Globus pallidus (tissue), 1 donor: ENCODE measurements around the gene C1orf105.

Experiments
- DNase-seq: peaks from one replicate; pipeline ENCODE4 v3.0.0-alpha.2; 2015; ENCODE audit warnings: low spot score

Gene C1orf105

DNA sequence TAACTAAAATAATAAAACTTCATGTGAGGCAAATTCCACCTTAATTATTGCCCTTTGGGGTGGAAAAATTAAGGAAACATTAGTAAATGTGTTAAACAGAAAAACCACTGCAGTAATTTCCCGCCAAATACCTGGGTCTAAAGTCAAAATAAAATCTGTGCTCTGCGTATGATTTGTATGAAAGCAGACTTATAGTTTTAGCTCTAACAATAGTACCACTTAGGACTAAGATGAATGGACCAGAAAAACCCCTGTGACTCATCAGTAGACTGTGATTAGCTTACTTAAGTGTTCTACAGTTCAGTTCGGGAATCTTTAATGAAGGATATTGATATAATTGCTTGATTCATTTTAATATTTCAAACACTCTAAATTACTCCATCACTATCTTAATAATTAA lies 23.3 kb upstream of the C1orf105 start:
- peak; percentile 41 for DNase-seq

DNA sequence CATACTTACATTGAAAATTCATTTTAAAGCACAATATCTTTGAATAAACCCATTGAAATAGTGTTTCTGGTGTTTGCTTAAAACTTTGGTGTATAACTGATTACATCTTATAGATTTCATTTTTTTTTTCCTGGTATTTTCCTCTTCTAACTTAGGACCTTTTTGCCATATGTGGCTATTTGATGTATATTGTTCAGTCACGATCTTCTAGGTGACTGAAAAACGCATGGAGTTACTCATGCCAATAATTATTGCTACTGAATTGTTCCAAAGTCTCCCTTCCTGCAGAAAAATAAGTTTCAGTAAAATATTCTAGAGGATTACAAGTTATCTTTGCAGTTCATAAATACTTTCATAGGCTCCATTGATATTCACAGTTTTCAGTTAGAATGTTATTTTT lies 22.9 kb upstream of the C1orf105 start:
- no peak for DNase-seq

DNA sequence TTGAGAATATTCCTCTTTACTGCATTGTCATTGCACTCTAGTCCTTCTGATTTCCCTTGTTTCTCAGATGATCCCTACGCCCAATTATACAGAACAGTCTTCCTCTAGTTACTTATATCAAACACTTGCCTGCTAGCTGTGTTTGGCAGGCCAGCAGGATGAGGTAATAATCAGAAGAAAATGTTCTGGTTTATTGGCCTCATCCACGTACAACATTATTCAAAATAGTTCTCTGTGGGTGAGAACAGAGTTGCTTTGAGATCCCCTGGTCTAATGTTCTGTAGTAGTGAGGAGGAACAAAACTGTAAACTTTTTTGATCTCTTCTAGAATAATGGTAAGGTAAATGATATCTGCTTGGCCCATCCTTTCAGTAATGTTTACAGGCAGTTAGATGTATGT lies 22.3 kb upstream of the C1orf105 start:
- DNase-seq = peak; percentile 36

DNA sequence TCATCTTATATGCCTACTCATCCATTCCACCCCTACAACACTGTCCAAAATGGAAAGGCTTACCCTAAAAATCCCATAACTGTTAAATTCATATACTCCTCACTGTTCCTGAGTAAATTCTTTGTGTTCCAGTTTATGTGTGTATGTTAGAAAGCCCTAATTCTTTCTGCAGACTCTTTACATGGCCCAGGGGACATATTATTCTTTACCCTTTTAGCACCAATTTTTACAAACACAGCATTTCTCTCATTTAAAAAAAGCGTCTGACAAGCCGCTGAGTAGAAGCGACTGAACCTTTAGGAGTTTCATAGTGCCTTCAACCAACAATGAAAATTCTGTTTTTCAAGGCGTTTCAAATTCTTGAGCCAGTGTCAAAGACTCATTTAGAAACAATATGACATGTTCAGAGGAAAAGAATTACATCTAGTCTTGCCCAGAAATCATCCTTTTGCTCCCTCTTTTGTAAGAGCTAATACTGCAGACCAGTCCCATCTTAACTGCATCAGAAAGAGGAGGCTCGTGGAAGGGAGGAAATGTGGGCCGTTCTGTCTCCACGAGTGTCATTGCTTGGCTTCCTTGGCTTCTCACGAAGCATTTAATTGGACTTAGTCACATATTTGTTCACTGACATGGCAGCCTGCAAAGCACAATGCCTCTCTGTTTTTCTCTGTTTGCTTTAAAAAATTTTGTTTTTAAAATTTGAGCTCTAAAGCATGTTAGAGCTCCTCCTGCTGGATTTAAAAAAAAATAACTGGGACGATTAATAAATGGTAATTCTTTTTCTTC lies 21.3 kb upstream of the C1orf105 start:
- peak; percentile 90 for DNase-seq

DNA sequence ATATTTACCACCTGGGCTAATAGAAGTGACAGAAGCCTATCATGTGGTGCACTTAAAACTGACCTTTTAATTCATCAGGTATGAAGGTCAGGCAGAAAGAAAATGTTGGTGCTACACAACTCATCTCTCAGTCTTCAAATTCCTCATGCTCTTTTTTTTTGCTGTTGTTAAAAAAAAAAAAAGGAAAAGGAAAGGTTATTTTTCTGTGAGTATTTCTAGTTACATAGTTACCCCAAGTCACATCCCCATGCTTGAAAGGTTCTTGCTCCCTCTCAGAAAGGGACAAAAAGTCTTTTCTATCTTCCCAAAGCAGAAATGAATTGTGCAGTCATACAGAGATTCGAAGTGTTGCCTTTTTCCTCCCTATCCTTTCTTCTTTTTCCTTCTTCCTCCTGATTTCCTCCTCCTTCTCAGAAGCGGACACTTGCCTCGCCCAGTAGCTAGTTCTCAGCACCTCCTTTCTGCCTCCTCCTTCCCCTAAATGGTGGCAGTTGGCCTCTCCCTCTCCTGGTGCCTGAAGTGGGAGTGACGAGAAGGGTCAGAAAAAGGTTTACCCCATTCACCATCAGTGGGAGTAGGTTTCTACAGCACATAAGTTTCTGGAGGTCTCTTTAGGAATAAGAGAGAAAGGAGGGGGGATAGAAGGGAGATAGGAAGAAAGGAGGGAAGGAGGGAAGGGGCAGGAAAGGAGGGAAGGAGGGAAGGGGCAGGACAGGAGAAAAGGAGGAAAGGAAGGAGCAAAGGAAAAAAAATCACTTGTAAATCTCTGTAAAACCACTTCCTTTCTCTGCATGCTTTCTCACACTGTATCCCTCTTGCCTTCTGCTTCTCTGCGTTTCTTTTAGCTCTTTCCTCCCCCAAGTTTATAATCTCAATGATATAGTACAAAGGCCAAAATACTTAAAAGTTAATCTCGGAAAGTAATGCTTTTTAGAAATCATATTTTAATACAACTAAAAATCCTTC lies 20.4 kb upstream of the C1orf105 start:
- no peak for DNase-seq

DNA sequence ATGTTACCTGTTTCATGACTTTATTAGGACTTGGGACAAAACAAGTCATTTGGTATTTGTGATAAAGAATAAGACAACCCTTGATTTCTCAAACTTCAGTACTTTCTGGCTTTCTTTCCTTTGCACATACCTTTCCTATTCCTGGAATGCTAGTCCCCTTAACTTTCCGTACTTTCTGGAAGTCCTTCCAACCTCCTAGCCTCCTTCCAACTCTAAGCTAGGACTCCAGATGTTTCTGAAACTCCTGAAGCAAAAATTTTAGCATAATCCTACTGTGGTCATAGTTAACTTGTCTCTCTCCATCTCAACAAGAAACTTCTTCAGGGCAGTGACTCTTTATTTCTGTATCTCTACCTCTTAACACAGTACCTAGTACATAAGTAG lies 19.8 kb upstream of the C1orf105 start:
- no peak for DNase-seq

DNA sequence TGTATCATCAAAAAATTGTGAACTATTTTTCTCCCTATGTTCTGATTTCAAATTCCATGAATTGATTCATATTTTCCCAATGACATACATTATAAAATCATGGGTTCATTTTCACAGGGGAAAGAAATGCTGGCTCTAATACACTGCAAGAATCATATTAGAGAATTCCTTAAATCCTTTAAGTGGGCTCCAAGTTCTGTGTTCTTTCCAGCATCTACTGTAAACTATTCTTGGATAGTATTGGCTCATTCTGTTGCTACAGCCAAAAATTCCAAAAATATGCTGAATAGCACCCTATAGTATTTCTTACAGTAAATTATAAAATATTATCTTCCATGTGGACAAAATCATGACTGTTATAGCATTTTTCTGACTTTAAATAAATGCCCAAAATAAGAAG lies 19.0 kb upstream of the C1orf105 start:
- no peak for DNase-seq

DNA sequence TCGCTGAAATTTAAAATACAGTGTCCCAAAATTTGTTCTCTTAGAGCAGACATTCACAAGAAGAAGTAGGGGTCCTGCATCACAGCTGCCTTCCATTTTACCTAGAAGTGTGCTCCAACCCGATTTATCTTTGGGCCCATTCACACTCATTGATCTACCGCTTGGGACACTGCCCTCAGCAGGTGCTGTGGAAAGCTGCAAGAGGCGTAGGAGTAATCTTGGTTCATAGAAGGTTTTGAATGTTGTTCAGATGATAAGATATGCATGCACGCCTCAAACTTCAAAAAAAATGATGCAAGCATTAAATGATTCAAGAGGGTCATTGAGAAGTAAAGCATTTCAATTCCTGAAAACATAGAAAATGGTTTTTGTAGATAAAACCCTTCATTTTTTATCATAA lies 18.6 kb upstream of the C1orf105 start:
- no peak for DNase-seq

DNA sequence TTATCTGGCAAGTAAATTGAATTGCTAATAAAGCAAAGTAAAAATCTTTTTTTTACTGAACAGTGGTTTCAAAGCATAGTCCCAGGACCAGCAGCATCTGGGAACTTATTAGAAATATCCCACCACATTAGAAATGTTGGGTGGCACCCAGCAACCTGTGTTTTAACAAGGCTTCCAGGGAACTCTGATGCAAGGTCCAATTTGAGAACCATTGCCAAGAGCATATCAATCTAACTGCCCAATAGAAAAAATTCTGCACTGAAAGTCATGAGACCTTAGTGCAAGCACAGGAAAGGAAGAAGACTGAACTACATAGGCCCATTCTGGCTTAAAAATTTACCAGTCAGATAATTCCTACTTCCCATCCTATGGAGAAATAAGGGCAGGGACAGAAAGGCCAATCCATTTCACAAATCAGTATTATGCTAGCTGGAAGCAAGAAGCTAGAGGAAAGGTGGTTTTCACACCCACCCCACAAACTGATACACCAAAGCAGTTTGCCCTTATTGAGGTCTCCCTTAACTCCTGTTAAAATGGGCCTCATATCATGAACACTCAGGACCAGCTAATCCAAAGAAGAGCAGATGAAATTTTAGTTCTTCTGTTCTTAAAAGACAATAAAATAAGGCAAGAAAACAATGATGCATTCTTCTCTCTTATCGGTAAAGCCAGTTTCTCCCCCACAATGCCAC lies 17.5 kb upstream of the C1orf105 start:
- no peak for DNase-seq

DNA sequence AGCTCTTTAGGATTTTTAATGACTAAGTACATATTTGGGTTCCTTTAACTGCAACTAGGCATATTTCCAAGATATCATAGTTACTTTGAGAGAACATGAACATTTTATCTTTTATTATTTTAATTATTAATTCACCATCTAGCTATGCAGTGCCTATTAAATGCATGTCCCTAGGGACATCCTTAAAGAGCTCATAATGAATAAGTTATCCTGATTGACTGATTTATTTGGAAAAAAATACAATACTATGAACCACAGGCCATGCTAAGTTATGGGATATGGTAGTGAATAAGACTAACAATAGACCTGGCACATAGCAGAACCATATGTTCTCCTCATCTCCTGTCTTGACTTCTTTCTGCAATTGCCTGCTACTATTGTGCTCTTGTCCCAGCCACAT lies 16.4 kb upstream of the C1orf105 start:
- no peak for DNase-seq

DNA sequence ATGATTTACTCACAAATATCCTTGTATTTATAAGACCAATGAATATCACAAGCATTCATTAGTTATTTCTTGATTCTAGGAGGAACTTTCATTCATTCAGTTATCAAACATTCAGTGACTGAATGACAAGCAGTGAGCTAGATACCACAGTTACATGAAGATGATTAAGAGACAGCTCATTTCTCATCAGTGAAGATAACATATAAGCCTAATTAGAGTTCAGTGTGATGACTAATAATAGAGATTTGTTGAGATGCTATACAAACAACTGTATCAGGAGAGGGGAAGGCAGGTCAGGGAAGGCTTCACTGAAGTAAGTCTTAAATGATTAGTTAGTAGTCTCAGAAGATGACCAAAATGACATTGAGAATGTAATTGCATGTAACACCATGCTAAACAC lies 14.6 kb upstream of the C1orf105 start:
- no peak for DNase-seq

DNA sequence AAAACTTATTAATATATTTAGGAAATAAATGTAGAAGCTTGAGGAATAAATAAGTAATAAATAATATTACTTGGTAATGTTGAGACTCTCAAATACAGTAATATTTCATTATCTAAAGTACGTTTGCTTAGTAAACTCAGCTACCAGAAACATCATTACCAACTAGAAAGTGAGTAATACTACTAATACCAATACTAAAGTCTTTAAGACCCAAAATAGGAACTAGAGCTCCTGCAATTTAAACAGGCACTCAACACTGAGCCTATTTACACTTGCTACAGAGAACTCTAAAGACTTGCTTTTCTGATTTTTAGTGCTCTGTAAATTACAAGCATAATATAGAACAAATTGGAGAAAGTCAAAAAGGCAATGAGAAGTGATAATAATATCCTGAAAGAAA lies 13.5 kb upstream of the C1orf105 start:
- no peak for DNase-seq

DNA sequence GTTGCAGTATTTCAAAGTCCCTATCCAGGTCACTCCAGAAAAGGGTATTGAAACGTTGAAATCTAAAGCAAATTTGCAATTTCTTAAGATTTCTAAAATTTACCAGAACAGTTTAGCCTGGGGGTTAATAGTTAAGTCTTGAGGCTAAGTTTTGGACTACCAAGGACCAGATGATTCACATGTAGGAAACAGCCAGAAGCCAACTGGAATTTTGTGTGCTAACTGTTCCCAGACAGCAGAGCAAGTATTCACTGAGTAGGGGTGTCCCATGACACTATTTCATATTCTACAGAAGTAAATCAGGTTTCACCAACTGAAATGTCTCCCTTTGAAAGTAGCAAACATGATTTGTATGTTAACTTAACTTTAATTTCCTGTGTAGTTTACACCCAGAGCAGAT lies 11.5 kb upstream of the C1orf105 start:
- DNase-seq = no peak

DNA sequence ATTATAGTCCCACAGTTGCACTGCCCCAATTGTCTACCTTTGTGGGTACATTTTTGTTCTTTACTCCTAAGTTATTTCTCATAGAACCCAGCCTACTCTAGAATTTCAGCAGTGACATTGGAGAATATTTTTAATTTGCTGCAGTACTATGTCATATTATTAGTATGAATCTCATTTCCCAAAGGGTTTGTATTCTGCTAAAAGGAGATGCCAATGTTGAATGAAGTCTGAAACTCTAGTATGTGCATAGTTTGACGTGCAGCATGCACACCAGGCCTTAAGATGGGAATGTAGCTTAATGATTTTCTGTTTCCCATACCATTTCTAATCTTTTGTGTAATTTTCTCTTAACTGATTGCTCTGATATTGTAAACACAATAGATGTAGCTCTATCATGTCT lies 10.5 kb upstream of the C1orf105 start:
- DNase-seq = no peak

DNA sequence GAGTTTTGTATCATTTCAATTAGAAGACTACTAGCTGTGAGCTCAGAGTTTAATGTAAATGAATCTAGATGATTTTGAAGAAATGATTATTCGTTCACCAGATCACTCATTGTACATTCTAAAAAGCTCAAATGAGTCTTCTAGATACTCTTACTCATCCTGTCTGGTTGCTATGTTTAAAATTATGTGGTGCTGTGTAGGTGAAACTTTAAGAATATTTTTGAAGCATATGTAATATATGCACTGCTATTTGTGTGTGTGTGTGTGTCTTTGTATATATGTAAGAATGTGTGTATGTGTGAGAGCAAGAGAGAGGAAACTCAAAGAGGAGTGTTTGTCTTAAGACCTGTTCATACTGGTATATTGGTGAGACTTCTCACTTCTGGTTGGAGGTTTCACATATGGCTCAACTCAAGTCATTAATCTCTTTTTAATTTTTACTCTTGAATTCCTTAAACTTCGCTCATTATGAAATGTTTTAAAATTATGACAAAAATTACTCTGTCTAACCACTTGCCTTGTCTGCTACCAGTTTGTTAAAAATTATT lies 8.6 kb upstream of the C1orf105 start:
- no peak for DNase-seq

DNA sequence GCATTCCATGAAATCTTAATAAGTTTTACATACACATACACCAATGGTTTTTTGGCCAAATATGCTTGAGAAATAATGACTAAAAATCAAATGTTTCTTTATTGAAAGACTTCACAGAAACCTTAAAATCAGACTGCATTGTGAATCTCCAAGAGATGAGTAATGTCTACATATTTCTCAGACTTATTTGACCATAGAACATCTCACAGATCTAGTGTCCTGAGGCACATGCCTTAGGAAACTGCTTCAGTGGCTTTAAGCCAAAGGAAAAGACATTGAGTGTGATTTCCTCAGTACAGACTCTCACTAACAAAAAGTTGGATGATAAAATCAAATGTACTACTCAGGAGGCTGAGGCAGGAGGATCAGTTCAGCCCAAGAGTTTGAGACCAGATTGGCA lies 6.2 kb upstream of the C1orf105 start:
- DNase-seq = no peak

DNA sequence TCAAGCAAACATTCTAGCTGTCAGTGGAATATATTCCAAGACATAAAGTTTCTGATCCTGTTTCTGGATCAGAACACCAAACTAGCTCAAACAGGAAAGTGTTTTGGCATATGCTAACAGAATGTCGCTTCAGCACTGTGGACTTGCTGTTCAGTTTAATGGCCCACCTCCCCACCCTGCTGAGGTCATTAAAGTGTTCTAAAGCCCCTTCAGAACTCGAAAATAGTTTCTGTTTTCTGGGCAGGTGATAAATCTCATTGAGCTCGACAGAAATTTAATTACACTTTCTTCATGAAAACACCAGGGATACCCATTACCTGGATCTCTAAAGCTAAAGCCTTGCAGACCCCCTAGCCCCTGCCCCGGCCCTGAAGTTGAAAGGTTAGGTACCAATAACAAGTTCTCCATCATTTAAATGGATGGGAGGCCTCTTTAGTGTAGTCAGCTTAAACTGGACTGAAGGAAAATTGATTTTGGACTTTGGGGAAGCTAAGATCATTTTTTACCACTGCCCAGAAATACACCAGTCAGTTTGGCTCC lies 3.9 kb upstream of the C1orf105 start:
- DNase-seq = no peak

DNA sequence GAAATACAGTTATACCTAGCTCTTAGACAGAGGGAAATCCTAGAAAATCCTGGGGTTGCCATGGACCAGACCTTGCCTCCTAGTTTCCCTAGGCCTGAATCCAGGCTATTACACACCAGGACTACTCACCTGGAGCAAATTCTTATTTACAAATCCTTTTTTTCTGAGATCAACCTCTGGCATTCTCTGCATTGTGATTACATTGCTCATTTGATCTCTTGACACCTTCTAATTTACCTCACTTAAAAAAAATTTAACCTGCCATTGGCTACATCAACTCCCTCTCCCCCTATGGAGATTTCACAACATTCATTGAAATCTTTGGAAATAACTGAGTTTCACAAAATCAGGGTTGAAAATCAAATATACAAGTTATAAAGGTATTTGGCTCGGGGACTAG lies 2.9 kb upstream of the C1orf105 start:
- DNase-seq = no peak

DNA sequence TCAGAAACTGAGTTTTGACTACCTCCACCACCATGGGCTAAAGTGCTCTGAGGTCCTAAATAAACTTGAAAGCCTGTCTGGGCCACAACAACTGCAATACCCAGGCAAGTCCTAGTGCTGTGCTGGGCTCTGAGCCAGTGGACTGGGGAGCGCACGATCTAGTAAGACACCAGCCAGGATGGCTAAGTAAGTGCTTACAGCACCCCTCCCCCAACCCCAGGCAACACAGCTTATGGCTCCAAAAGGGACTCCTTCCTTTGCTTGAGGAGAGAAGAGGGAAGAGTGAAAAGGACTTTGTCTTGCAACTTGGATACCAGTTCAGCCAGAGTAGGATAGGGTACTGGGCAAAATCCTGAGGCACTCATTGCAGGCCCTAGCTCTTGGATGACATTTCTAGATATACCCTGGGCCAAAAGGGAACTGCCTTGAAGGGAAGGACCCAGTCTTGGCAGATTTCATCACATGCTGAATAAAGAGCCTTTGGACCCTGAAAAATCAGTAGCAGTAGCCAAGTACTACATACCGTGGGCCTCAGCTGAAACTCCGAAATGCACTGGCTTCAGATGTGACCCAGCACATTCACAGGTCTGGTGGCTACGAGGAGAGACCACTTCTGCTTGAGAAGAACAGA lies 1.6 kb downstream of the C1orf105 start:
- peak; percentile 48 for DNase-seq

DNA sequence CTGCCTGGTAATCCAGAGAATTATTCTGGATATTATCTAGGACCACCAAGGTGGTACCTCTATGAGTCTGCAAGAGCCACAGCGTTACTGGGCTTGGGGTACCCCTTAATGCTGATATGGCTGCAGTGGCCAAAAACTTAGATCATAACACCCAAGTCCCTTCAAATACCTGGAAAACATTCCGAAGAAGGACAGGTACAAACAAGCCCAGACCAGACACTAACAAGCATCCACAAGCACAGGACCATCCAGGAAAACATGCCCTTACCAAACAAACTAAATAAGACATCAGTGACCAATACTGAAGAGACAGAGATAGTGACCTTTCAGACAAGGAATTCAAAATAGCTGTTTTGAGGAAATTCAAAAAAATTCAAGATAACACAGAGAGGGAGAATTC lies 2.9 kb downstream of the C1orf105 start:
- DNase-seq = no peak

DNA sequence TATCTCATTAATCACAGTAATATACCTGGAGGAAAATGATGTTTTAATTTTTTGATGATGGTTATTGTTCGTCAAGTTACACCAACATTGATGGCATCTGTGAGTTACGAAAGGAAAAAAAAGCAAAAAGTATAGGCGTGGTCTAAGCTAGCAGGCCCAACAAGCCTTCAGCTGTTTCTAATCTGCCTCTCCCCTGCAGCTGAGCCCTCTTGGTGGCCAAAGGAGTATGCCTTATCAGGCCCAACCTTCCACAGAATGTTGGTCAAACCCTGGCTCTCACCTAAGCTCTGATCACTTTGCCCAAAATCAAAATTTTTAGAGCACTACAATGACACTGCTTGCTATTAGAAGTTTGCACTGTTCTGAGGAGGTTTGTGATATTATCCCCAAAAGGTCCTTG lies 4.9 kb downstream of the C1orf105 start:
- no peak for DNase-seq

DNA sequence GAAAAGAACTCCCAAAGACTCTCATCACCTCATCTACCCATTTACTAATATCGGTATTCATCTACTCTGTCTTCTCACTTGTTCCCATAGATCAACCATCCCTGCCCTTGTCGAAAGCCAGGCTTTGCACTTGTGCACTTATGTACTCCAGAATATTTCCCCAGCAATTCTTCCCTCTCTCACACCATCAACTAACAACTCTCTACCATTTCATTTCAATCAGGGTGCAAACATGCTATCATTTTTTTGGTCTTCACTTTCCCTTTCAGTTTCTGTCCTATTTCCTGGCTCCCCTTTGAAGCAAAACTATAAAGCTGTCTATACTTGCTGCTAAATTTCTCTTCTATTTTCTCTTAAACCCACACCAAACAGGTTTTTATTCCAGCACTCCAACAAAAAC lies 6.7 kb downstream of the C1orf105 start:
- no peak for DNase-seq
